ENCODE measurements around the gene WFIKKN2.
"Not testable (repeated sequence)": the region's sequence is repeated elsewhere in the genome, so short reads cannot be mapped to it uniquely, and the experiment has no call there.

WFIKKN2 gene

DNA sequence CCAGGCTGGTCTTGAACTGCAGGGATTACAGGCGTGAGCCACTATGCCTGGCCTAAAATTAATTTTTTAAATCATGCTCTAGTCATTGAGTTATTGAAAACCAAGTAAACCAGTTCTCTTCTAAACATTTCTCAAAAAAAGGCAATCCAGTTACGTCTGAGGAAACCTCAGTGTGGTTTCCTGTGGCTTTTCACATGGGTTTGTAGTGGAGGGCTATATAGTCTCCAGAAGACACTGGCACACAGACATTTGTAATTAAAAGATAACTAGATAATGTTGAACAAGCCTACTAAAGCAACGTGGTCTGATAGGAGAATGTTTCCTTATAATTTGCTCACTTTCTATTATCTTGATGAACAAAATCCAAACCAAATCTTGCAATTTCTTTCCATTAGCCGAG lies 36.0 kb downstream of the WFIKKN2 start:
- TF ChIP-seq, protein P1, sequence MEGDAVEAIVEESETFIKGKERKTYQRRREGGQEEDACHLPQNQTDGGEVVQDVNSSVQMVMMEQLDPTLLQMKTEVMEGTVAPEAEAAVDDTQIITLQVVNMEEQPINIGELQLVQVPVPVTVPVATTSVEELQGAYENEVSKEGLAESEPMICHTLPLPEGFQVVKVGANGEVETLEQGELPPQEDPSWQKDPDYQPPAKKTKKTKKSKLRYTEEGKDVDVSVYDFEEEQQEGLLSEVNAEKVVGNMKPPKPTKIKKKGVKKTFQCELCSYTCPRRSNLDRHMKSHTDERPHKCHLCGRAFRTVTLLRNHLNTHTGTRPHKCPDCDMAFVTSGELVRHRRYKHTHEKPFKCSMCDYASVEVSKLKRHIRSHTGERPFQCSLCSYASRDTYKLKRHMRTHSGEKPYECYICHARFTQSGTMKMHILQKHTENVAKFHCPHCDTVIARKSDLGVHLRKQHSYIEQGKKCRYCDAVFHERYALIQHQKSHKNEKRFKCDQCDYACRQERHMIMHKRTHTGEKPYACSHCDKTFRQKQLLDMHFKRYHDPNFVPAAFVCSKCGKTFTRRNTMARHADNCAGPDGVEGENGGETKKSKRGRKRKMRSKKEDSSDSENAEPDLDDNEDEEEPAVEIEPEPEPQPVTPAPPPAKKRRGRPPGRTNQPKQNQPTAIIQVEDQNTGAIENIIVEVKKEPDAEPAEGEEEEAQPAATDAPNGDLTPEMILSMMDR (IDR thresholded peaks at IDR 0.05; ENCODE audit: extremely low read depth, missing control alignments) = no peak
- DNase-seq (ENCODE audit: low spot score) = no peak

DNA sequence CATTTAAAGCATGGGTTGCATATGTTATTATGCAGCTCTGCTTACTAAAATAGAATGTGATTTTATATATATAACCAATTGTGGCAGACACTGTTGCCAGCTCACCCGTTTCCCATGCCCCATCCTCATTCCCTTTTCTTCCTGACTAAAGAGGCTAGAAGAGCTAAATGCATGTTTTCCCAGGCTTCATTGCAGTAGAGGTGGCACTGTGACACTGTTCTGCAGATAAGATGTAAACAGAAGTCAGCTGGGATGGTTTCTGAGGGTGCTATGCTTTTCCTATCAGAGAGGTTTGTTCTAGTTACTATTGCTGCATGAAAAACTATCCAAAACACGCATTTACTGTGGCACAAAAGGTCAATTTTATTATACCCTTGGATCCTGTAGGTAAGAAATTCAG lies 36.5 kb downstream of the WFIKKN2 start:
- TF ChIP-seq, protein P1 (IDR thresholded peaks at IDR 0.05; ENCODE audit: extremely low read depth, missing control alignments) = no peak
- DNase-seq (ENCODE audit: low spot score) = no peak

DNA sequence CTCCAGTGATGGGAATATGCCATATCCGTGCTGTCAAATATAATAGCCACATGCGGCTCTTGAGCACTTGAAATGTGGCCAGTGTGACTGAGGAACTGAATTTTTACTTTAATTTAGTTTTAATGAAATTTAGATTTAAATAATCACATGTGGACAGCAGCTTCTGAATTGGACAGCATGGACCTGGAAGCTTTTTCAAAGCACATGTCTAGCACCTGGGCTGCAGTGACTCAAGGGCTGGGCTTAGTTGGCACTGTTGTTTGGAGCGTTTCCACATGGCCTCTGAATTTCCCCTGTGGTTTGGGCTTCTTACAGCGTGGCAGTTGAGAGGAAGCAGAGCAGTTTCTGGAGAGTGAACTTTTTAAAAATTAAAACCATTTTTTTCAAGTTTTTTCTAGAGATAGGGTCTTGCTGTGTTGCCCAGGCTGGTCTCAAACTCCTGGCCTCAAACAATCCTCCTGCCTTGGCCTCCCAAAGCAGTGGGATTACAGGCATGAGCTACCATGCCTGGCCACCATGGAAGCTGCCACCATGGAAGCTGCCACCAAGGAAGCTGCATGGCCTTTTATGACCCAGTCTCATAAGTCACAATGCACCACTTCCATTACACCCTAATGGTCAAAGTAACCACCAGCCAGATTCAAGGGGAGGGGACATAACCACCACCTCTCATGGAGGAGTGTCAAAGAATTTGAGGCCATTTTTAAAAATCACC lies 37.5 kb downstream of the WFIKKN2 start:
- TF ChIP-seq, protein P1 (IDR thresholded peaks at IDR 0.05; ENCODE audit: extremely low read depth, missing control alignments) = no peak
- no peak for DNase-seq (ENCODE audit: low spot score)

DNA sequence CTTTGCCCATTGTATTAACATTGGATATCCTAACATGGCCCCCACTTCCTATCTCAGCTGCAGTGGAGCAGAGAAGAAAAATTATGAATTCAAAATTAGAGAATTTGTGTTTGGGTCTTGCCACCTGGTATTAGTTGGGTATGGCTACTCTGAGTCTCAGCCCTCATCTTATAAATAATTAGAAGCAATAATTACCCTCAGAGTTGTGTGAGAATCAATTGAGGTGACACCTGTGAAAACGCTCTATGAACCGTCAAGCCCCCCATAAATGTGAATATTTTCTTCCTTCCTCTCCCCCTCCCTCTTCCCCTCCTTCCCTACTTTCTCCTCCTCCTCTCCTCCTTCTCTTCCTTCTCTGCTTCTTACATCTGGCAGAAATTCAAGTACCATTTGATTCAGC lies 39.7 kb downstream of the WFIKKN2 start:
- TF ChIP-seq, protein P1 (IDR thresholded peaks at IDR 0.05; ENCODE audit: extremely low read depth, missing control alignments) = no peak
- no peak for DNase-seq (ENCODE audit: low spot score)

DNA sequence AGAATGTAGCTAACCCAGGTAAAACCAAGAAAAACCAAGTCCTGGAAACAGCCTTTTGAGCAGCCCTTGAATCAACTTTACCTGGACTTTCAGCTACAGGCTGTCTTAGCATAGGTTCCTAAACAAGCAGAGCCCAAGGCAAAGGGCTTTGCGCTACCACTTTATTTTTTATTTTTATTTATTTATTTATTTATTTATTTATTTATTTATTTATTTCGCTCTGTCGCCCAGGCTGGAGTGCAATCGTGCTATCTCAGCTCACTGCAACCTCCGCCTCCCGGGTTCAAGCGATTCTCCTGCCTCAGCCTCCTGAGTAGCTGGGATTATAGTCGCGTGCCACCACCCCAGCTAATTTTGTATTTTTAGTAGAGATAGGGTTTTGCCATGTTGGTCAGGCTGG lies 41.7 kb downstream of the WFIKKN2 start:
- DNase-seq (ENCODE audit: low spot score) = not testable (repeated sequence)

DNA sequence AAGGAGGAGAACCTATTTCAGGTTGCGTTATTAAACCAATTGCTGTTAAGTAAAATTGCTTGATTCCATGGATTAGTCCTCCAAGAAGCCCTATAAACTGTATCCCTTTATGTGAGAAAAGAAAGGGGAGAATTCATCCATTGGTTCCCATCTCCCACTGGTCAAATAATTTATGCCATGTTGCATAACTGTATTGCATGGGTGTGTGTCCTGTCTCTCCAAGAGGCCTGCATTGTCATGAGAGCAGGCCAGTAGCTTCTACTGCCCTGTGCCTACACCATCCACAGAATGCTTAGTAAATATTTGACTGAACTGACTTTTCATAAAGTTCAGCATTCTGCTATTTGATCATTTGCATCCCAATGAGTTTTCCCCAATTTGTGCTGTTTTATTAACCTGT lies 42.5 kb downstream of the WFIKKN2 start:
- TF ChIP-seq, protein P1 (IDR thresholded peaks at IDR 0.05; ENCODE audit: extremely low read depth, missing control alignments) = no peak
- DNase-seq (ENCODE audit: low spot score) = no peak

DNA sequence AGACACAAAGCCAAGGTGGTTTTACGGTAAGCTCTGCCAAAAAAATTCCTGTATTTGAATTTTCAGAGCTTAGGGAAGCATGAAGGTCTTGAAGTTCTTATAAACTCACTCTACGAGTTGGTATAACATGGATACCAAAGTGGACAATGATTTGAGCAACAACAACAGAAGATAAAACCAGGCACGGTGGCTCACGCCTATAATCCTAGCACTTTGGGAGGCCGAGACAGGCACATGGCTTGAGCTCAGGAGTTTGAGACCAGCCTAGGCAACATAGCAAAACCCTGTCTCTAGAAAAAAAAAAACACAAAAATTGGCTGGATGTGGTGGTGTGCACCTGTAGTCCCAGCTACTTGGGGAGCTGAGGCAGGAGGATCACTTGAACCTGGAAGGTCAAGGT lies 43.7 kb downstream of the WFIKKN2 start:
- no peak for DNase-seq (ENCODE audit: low spot score)
- TF ChIP-seq, protein P1 (IDR thresholded peaks at IDR 0.05; ENCODE audit: extremely low read depth, missing control alignments) = no peak

DNA sequence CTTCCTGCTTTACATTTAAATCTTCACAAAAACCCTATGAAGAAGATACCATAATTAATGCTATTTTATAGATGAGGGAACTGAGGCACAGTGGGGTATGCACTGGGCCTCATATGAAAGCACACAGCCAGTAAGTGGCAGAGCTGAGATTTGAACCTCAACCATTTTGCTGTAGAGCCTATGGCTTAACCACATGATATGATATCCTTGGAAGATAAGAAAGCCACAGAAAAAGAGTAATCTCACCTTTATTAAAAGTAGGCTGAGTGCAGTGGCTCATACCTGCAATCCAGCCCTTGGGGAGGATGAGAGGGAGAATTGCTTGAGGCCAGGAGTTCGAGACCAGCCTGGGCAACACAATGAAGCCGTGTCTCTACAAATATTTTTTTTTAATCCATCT lies 45.8 kb downstream of the WFIKKN2 start:
- no peak for DNase-seq (ENCODE audit: low spot score)
- TF ChIP-seq, protein P1 (IDR thresholded peaks at IDR 0.05; ENCODE audit: extremely low read depth, missing control alignments) = no peak

All from GM20000 (cell line).